Ishikawa (cell line): ENCODE results near the gene GAREM1.

Experiments
- CEBPB ChIP-seq: IDR thresholded peaks from 2 replicates; pipeline ENCODE4 v1.6.1; 2012
- EGR1 ChIP-seq: IDR thresholded peaks from 2 replicates; pipeline ENCODE4 v1.6.1; 2012
- EP300 ChIP-seq: IDR thresholded peaks from 2 replicates; pipeline ENCODE4 v1.6.1; 2012; ENCODE audit warnings: borderline replicate concordance
- FOXM1 ChIP-seq: IDR thresholded peaks from 2 replicates; pipeline ENCODE4 v1.6.1; 2012; ENCODE audit warnings: low read depth, borderline replicate concordance
- MAX ChIP-seq: IDR thresholded peaks from 2 replicates; pipeline ENCODE4 v1.6.1; 2012
- NFIC ChIP-seq: IDR thresholded peaks from 2 replicates; pipeline ENCODE4 v1.6.1; 2012
- REST ChIP-seq: IDR thresholded peaks from 2 replicates; pipeline ENCODE4 v1.6.1; 2012; ENCODE audit warnings: low read depth, mild to moderate bottlenecking
- TAF1 ChIP-seq: IDR thresholded peaks from 2 replicates; pipeline ENCODE4 v1.6.1; 2012; ENCODE audit warnings: low read depth, mild to moderate bottlenecking
- YY1 ChIP-seq: IDR thresholded peaks from 2 replicates; pipeline ENCODE4 v1.6.1; 2012; ENCODE audit warnings: low read depth

- TF ChIP-seq EGR1 (no peak), MAX (no peak), REST (no peak), EP300 (no peak), NFIC (no peak), YY1 (no peak), CEBPB (no peak), TAF1 (no peak), FOXM1 (no peak)
Measured at GRCh38 chr18:32301976-32302743, 168.5 kb downstream of the GAREM1 start.
